Activated effector memory CD4-positive, alpha-beta T cell treated with anti-CD3 and anti-CD28 coated beads, Interleukin-2, amount 50 U/mL, for 16 hours (primary cell): ENCODE results near the gene CYP39A1.

ENCODE experiments used
- DNase-seq: peaks from one replicate; pipeline ENCODE4 v3.0.0-alpha.2; 2020

Gene CYP39A1

DNA sequence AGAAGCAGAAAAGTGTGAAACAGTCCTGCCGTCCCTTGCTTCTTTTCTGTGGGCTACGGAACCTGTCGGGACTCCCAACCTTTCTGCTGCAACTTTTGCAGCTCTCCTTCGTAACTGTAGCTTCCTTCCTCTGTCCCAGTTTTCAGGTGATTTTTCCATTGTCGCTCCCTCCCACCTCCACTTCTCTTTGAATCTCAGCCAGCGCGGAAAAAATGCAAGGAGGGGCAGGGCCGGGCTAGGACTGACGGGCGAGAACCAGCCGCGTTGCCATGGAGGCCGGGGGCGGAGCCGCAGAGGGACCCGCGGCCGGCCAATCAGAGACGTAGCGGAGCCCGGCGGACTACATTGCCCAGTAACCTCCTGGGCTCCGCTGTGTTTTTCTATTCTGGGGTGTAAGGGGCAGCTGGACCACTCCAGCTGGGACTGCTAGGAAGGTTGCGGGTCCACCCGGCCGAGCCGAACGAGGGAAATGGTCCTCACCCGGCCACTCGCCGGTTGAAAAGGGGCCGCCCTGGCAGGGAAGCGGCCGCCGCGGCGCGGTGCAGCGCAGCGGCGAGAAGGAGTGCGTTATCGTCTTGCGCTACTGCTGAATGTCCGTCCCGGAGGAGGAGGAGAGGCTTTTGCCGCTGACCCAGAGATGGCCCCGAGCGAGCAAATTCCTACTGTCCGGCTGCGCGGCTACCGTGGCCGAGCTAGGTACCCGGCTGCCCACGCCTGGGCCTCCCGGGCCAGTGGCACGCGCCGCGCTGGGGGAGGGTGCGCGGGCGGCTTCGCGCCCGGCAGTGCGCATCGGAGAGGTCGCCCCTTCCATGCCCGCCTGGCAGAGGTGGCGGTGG lies at the start of gene CYP39A1, which contains the start of gene SLC25A27:
TSS of gene CYP39A1 (minus strand) at position 216 of the 836 bp plus-strand sequence. CDS start 236 bp downstream, outside the sequence.
TSS of gene SLC25A27 (plus strand) at position 373 of the 836 bp plus-strand sequence. CDS start at position 591, 218 bp downstream.
- DNase-seq: peak; percentile 91

DNA sequence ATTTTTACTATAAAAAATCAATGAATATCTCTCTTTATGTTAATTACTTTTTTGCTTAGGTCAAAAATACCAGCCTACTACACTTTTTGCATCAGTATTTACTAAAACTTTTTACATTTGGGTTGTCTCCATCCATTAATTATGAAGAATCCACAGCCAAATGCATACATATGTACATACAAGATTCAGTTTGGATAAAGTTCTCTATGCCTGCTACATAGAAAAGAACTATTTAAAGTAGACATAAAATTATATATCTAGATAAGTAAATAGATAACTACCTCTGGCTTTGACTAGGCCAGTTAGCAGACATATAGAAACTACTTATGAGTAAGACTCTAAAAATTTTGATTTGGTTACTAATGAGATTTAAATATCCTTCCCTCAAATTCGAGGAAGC lies 47.4 kb upstream of the CYP39A1 start:
- DNase-seq: no peak

DNA sequence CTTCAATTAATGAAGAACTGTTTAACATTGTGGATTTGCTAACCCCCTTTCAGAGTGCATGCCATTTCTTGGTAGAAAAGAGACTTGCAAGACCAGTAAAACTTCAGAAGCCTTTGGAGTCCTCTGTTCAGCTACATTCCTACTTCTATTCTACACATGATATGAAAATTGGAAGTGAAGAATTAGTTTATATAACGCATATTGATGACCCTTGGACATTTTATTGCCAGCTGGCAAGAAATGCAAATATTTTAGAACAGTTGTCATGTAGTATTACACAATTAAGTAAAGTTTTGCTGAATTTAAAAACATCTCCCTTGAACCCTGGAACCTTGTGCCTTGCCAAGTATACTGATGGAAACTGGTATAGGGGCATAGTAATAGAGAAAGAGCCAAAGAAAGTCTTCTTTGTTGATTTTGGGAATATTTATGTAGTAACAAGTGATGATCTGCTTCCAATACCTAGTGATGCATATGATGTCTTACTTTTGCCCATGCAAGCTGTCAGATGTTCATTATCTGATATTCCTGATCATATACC lies 38.4 kb upstream of the CYP39A1 start:
- DNase-seq: no peak

DNA sequence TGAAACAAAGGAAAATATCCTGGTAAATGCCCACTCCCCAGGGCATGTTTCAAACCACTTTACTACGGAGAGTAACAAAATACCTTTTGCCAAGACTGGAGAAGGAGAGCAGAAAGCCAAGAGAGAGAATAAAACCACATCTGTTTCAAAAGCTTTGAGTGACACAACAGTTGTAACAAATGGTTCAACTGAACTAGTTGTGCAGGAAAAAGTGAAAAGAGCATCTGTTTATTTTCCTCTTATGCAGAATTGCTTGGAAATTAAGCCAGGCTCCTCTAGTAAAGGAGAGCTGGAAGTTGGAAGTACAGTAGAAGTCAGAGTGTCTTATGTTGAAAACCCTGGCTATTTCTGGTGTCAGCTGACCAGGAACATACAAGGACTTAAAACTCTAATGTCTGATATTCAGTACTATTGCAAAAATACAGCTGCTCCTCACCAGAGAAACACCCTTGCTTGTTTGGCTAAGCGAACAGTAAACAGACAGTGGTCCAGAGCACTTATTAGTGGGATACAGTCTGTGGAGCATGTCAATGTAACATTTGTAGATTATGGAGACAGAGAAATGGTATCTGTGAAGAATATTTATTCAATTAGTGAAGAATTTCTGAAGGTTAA lies 37.6 kb upstream of the CYP39A1 start:
- no peak for DNase-seq

- no peak for DNase-seq
These were observed 37.0 kb upstream of the CYP39A1 start for GRCh38 chr6:46689657-46690056.

- no peak for DNase-seq
These were observed 36.3 kb upstream of the CYP39A1 start for GRCh38 chr6:46688966-46689335.

DNA sequence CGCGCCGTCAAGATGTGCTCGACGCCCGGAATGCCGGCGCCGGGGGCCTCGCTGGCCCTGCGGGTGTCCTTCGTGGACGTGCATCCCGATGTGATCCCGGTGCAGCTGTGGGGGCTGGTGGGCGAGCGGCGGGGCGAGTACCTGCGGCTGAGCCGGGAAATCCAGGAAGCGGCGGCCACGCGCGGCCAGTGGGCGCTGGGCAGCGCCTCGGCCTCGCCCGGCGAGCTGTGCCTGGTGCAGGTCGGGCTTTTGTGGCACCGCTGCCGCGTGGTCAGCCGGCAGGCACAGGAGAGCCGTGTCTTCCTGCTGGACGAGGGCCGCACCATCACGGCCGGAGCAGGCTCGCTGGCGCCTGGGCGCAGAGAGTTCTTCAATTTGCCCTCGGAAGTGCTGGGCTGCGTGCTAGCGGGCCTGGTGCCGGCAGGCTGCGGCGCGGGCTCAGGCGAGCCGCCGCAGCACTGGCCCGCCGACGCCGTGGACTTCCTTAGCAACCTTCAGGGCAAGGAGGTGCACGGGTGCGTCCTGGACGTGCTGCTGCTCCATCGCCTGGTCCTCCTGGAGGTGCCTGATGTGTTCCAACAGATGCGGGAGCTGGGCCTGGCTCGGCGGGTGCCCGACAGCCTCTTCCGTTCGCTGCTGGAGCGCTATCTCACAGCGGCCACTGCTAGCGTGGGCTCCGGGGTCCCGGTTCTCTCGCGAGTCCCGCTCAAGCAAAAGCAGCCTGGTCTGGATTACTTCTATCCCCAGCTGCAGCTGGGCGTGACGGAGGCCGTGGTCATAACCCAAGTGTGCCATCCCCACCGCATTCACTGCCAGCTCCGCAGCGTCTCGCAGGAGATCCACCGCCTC lies 35.7 kb upstream of the CYP39A1 start:
- no peak for DNase-seq

- no peak for DNase-seq
These were observed 35.0 kb upstream of the CYP39A1 start, which contains the start of gene TDRD6 for GRCh38 chr6:46687619-46688097. TDRD6 (plus strand) TSS chr6:46687885; CDS start chr6:46688129, 244 bp downstream.

- no peak for DNase-seq
These were observed 32.2 kb upstream of the CYP39A1 start for GRCh38 chr6:46684771-46685170.

DNA sequence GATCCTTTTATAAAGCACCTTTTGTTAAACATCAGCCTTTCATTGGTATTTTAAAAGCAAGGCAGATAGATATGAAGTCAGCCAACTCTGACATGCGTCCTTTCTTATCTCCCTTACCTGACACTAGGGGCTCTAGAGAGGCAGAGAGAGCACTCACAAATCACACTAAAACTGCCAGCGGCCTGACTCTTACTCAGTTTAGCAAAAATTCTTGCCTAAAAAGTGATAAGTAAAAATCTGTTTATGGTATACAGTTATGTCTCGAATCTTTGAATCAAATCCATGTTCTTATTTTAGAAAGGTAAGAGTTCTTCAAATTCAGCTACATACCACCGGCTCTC lies 24.7 kb upstream of the CYP39A1 start:
- DNase-seq: no peak

GRCh38 chr6:46676604-46677313 lies 24.1 kb upstream of the CYP39A1 start:
- no peak for DNase-seq

- no peak for DNase-seq
These were observed 21.8 kb upstream of the CYP39A1 start for GRCh38 chr6:46674410-46674809.

GRCh38 chr6:46667377-46667776 lies 14.8 kb upstream of the CYP39A1 start:
- DNase-seq: no peak

DNA sequence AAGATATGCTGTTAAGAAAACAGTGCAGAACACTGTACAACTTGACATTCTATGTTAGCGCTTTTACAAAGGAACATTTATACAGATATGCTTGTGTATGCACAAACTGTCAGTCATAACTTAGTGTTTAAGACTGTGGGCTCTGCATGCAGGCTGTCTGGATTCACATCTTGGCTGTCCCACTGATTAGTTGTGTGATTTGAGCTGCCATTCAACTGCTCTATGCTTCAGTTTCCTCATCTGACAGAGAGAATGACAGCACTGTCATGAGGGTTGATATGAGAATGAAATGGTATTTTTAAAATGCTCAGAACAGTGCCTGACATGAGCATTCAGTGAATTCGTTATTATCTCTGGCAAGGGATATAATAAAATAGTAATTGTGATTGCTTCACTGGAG lies 8.9 kb upstream of the CYP39A1 start:
- DNase-seq: no peak

DNA sequence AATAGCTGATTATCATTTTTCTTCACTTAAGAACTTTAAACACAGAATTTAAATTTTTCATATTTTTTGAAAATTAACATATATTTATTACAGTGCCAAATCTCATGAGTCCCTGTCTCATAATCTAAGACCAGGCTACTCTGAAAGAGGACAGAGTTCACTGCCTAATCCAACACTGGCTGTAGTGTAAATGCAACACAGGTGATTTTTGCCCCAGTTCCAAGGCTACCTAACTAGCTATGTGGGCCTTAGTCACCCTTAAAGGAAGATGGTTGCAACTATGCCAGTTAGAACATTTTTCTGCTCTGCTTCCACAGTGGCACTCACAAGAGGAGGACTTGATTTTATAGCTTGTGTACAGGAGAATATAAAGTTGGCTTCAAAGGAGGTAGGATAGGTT lies 5.0 kb upstream of the CYP39A1 start:
- no peak for DNase-seq

DNA sequence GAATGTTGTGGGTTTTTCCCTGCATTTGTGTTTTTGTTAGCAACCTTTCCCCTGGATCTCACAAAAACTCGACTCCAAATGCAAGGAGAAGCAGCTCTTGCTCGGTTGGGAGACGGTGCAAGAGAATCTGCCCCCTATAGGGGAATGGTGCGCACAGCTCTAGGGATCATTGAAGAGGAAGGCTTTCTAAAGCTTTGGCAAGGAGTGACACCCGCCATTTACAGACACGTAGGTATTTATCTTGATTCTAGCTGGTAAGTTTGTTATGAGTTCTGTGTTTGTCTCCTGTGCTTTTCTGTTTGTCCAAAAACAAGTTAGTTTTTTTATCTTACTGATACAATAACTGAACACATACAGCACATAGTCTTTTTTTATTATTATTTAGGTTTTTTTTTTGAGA lies 3.2 kb upstream of the CYP39A1 start:
- DNase-seq: no peak

- DNase-seq: no peak
These were observed 999 bp upstream of the CYP39A1 start for GRCh38 chr6:46653439-46654195.

GRCh38 chr6:46652232-46652602 lies 401 bp downstream of the CYP39A1 start:
- no peak for DNase-seq

- DNase-seq: no peak
These were observed 802 bp downstream of the CYP39A1 start for GRCh38 chr6:46651816-46652215.

DNA sequence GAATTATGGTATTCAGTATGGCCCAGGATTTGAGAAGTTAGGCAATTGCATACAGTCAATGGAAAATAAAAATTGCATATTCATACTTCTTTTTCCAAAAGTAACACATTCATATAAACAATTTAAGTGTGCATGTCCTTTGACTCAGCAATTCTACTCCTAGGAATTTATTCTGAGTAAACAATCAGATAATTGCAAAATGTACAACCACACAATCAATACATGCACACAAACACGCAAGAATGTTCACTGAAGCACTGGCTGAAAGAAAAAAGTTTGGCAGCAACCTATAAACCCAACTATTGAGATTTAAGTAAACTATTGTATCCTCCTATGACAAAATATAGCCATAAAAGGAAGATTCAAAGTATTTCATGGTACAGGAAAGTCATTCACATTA lies 1.6 kb downstream of the CYP39A1 start:
- no peak for DNase-seq

GRCh38 chr6:46648869-46649492 lies 3.6 kb downstream of the CYP39A1 start:
- DNase-seq: no peak
